Measurements from ENCODE around the gene NR1I3.

Gene NR1I3

GRCh38 chr1:161217831-161218230 is 20.2 kb downstream of the NR1I3 start:
- no peak for DNase-seq

- no peak for DNase-seq
These were observed 20.9 kb downstream of the NR1I3 start for GRCh38 chr1:161216945-161217712.

- DNase-seq, result no peak
These were observed 22.9 kb downstream of the NR1I3 start, which contains the start of gene FCER1G for GRCh38 chr1:161215076-161215475. TSS of gene FCER1G (plus strand) at chr1:161215295. CDS start at chr1:161215322, 27 bp downstream.

GRCh38 chr1:161214369-161214768 is 23.6 kb downstream of the NR1I3 start:
- DNase-seq, result no peak

GRCh38 chr1:161209790-161210409 is 28.1 kb downstream of the NR1I3 start:
- no peak for DNase-seq

- DNase-seq, result no peak
These were observed 30.8 kb downstream of the NR1I3 start for GRCh38 chr1:161207173-161207572.

GRCh38 chr1:161206411-161207140 is 31.4 kb downstream of the NR1I3 start:
- no peak for DNase-seq

- peak; percentile 92 for DNase-seq
These were observed 35.9 kb downstream of the NR1I3 start, which contains the start of gene NDUFS2 for GRCh38 chr1:161201836-161202712. TSS of gene NDUFS2 (plus strand) at chr1:161202367. CDS start at chr1:161202386, 19 bp downstream.

GRCh38 chr1:161200992-161201835 is 36.8 kb downstream of the NR1I3 start:
- DNase-seq, result no peak

GRCh38 chr1:161200421-161200991 is 37.5 kb downstream of the NR1I3 start:
- DNase-seq, result no peak

GRCh38 chr1:161199506-161200139 is 38.4 kb downstream of the NR1I3 start:
- no peak for DNase-seq

- DNase-seq, result no peak
These were observed 39.0 kb downstream of the NR1I3 start, which contains the start of gene ADAMTS4 for GRCh38 chr1:161198897-161199431. TSS of gene ADAMTS4 (minus strand) at chr1:161199054. CDS start at chr1:161198627, 427 bp downstream.

- peak; percentile 4 for DNase-seq
These were observed 39.7 kb downstream of the NR1I3 start for GRCh38 chr1:161198194-161198896.

GRCh38 chr1:161197560-161198193 is 40.3 kb downstream of the NR1I3 start:
- no peak for DNase-seq

GRCh38 chr1:161196521-161197451 is 41.2 kb downstream of the NR1I3 start:
- DNase-seq, result no peak

GRCh38 chr1:161196111-161196510 is 41.9 kb downstream of the NR1I3 start:
- DNase-seq, result no peak

GRCh38 chr1:161195171-161195570 is 42.8 kb downstream of the NR1I3 start:
- DNase-seq, result no peak

All from NCI-H524 treated with DMSO at 0.1 percent for 48 hours (cell line).